MCF 10A (cell line): Measurements from ENCODE around the gene CD180. TPM values are rescaled to one million over a fixed set of nuclear protein-coding genes. Genes with fewer than 3 reads are reported as not detected.

ENCODE experiments used
- BruUV-seq: library from RNA; stranded (reverse); fragments of 400-500 nt; replicated peaks from 2 replicates; lab custom pipeline; 2021; lab: Mats Ljungman, UMichigan
- CTCF ChIA-PET: fragments of 300-600 bp; sonication (Branson Sonifier 250); formaldehyde crosslinking; extraction: SDS; loops from one replicate; lab custom pipeline; 2021; ENCODE audit warnings: antibody characterized with exemption, inconsistent platforms; lab: Yijun Ruan, JAX
- POLR2A ChIA-PET: fragments of 300-600, 350-650 bp; sonication (Branson Sonifier 250); formaldehyde crosslinking; extraction: SDS; loops from one replicate; lab custom pipeline; 2020; ENCODE audit warnings: antibody characterized with exemption, inconsistent platforms; lab: Yijun Ruan, JAX
- DNase-seq: peaks from one replicate; pipeline ENCODE4 v3.0.0-alpha.2; 2018; ENCODE audit not compliant: unreplicated experiment
- H3K27ac Mint-ChIP-seq: one replicate; pipeline ENCODE4 v1.8.0; 2022; ENCODE audit warnings: mild to moderate bottlenecking, low read depth, mixed read lengths; ENCODE audit not compliant: unreplicated experiment
- H3K27me3 Mint-ChIP-seq: one replicate; pipeline ENCODE4 v1.8.0; 2022; ENCODE audit warnings: mixed read lengths; ENCODE audit not compliant: insufficient read depth, unreplicated experiment
- H3K36me3 Mint-ChIP-seq: one replicate; pipeline ENCODE4 v1.8.0; 2022; ENCODE audit warnings: mild to moderate bottlenecking, moderate library complexity, mixed read lengths; ENCODE audit not compliant: insufficient read depth, unreplicated experiment
- H3K4me1 Mint-ChIP-seq: one replicate; pipeline ENCODE4 v1.8.0; 2022; ENCODE audit warnings: mixed read lengths; ENCODE audit not compliant: insufficient read depth, unreplicated experiment
- H3K4me3 Mint-ChIP-seq: one replicate; pipeline ENCODE4 v1.8.0; 2022; ENCODE audit warnings: mild to moderate bottlenecking, moderate library complexity, mixed read lengths; ENCODE audit not compliant: unreplicated experiment
- H3K9me3 Mint-ChIP-seq: one replicate; pipeline ENCODE4 v1.8.0; 2022; ENCODE audit warnings: mixed read lengths; ENCODE audit not compliant: unreplicated experiment
- intact Hi-C: fragments of 100-400 bp; cut with micrococcal nuclease; formaldehyde crosslinking; loops from 2 replicates; pipeline ENCODE4 v1.14.1; 2022
- total RNA-seq: library from RNA; stranded (reverse); gene quantifications from 2 replicates; pipeline ENCODE4 v1.2.3, GENCODE V29; 2022
- TF ChIP-seq, protein P1 (sequence below): fragments of 200-600 bp; IDR thresholded peaks from one replicate; pipeline ENCODE4 v1.8.0; 2022; ENCODE audit warnings: antibody characterized with exemption, mild to moderate bottlenecking; ENCODE audit not compliant: unreplicated experiment

Gene CD180
- total RNA-seq, 1 experiment from 2014 or later: 0.07 TPM

DNA sequence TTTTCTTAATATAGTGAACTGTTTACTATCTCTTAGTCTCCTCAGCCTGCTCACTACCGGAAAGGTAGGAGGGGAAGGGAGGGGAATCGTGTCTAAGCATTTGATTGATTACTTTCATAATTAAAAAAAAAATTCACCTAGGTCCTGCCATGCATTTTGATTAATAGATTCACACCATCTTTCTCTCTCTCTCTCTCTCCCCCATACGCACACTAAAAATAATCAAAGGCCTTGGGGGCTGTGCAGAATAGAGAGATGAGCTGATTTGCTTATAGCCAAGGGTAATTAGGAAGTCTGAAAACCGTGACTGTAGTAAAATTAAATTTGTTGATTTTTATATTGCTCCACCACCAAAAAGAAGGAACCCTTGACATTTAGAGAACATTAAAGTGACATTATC, 49.6 kb downstream of the CD180 start:
- no peak overlapping the region for H3K27ac Mint-ChIP-seq
- peaks cover 61% of the 10 kb centered on the region for H3K36me3 Mint-ChIP-seq
- POLR2A ChIA-PET: no interaction called here
- CTCF ChIA-PET: interaction anchor here (0.7 to 1.2 kb wide), 5 partner anchors 9 to 339 kb away, joined by 3 to 10 read pairs (median 5); no protein-coding TSS in a partner anchor
- intact Hi-C loops: loop anchor here (5.0 kb wide), 1 partner anchor 140 kb away; no protein-coding TSS in a partner anchor
- no peaks in the 10 kb centered on the region for H3K4me1 Mint-ChIP-seq
- BruUV-seq: no TSS peak
- DNase-seq: no peak
- H3K4me3 Mint-ChIP-seq: no peak overlapping the region
- H3K9me3 Mint-ChIP-seq: no peaks in the 10 kb centered on the region
- no peaks in the 10 kb centered on the region for H3K27me3 Mint-ChIP-seq
- TF ChIP-seq, protein P1, sequence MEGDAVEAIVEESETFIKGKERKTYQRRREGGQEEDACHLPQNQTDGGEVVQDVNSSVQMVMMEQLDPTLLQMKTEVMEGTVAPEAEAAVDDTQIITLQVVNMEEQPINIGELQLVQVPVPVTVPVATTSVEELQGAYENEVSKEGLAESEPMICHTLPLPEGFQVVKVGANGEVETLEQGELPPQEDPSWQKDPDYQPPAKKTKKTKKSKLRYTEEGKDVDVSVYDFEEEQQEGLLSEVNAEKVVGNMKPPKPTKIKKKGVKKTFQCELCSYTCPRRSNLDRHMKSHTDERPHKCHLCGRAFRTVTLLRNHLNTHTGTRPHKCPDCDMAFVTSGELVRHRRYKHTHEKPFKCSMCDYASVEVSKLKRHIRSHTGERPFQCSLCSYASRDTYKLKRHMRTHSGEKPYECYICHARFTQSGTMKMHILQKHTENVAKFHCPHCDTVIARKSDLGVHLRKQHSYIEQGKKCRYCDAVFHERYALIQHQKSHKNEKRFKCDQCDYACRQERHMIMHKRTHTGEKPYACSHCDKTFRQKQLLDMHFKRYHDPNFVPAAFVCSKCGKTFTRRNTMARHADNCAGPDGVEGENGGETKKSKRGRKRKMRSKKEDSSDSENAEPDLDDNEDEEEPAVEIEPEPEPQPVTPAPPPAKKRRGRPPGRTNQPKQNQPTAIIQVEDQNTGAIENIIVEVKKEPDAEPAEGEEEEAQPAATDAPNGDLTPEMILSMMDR: no peak

DNA sequence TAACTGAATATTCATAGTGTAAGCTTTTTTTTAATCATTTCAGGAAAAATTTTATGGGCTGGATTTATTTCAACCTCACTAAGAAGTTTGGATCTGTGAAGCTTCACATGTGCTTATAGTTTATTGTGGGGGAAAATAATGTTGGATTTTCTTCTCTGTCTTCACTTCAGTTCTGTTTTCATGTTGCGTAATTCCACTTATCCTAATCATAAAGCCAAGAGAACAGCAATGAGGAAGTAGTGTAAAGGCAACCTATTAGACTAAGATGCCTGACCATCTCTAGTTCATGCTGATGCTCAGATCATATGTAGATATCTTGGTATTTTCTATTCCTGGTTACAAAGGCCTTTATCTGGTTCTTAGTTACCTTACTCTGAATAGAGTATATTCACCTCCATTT, 50.0 kb downstream of the CD180 start:
- H3K27me3 Mint-ChIP-seq: no peaks in the 10 kb centered on the region
- ChIA-PET POLR2A (no interaction called here), CTCF (interaction anchor here (1.0 kb wide), 1 partner anchor 17 kb away, joined by 10 read pairs; no protein-coding TSS in a partner anchor)
- intact Hi-C loops: loop anchor here (5.0 kb wide), 1 partner anchor 139 kb away; no protein-coding TSS in a partner anchor
- no peak for DNase-seq
- no peak overlapping the region for H3K27ac Mint-ChIP-seq
- no peaks in the 10 kb centered on the region for H3K4me1 Mint-ChIP-seq
- no peak overlapping the region for H3K4me3 Mint-ChIP-seq
- peaks cover 65% of the 10 kb centered on the region for H3K36me3 Mint-ChIP-seq
- no peaks in the 10 kb centered on the region for H3K9me3 Mint-ChIP-seq
- TF ChIP-seq, protein P1: no peak
- no TSS peak for BruUV-seq

DNA sequence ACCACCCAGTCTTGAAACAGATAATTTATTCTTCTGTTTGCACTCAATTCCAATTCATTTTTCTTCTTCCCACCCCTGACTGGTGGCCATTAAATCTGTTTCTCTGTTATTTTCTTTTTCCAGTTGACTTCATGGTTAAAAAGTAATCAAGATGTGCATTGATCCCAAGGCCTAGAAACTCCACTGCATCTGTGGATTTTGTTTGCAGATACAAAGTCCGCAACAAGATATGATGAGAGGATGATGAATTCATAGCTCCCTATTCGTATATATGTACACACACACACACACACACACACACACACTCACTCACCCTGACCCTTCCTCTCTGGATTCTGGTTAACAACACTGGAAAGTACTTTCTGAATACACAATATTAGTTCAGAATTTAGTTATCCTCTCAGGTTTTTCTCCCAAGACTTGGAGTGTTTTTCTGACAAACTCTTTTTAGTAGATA, 52.4 kb downstream of the CD180 start:
- Mint-ChIP-seq H3K9me3 (no peaks in the 10 kb centered on the region), H3K27me3 (no peaks in the 10 kb centered on the region), H3K4me3 (no peak overlapping the region), H3K36me3 (peaks cover 68% of the 10 kb centered on the region), H3K4me1 (no peaks in the 10 kb centered on the region), H3K27ac (no peak overlapping the region)
- CTCF ChIA-PET: interaction anchor here (2.7 kb wide), 1 partner anchor 12 kb away, joined by 15 read pairs; no protein-coding TSS in a partner anchor
- POLR2A ChIA-PET: no interaction called here
- TF ChIP-seq, protein P1: no peak
- intact Hi-C loops: no loop called here
- no TSS peak for BruUV-seq
- DNase-seq: no peak

DNA sequence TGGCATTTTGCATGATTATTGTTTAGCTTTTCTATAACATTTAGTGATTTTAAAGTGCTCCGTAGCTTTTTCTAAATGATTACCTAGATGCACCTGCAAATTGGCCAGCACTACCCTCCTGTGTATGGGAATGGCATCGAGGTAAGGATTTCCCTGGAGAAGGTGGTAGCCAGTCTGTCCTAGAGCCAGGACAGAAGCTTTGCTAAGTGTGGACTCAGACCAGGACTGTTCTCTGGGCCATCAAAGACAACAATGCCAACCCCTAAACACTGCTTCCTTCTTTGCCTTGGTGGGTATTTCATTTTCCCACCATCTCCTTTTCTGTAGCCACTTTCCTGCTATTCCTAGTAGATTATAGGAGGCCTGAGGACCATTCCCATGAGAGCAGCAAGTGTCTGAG, 53.0 kb downstream of the CD180 start:
- TF ChIP-seq, protein P1: no peak
- no peaks in the 10 kb centered on the region for H3K4me1 Mint-ChIP-seq
- DNase-seq: no peak
- CTCF ChIA-PET: interaction anchor here (0.7 to 2.7 kb wide), 2 partner anchors 12 to 64 kb away, joined by 4 to 15 read pairs; no protein-coding TSS in a partner anchor
- no peak overlapping the region for H3K4me3 Mint-ChIP-seq
- POLR2A ChIA-PET: interaction anchor here (0.6 to 1.0 kb wide), 2 partner anchors 95 to 338 kb away, joined by 3 read pairs; no protein-coding TSS in a partner anchor
- H3K9me3 Mint-ChIP-seq: no peaks in the 10 kb centered on the region
- intact Hi-C loops: no loop called here
- peaks cover 66% of the 10 kb centered on the region for H3K36me3 Mint-ChIP-seq
- no peak overlapping the region for H3K27ac Mint-ChIP-seq
- no TSS peak for BruUV-seq
- no peaks in the 10 kb centered on the region for H3K27me3 Mint-ChIP-seq
